GM12878 (cell line): ENCODE measurements around the gene SF3B5. TPM values are rescaled to one million over a fixed set of nuclear protein-coding genes. Genes with fewer than 3 reads are reported as not detected.

Source experiments
- BCL3 ChIP-seq: IDR thresholded peaks from 2 replicates; pipeline ENCODE4 v1.6.1; 2011; ENCODE audit warnings: borderline replicate concordance, low read depth, mild to moderate bottlenecking, moderate library complexity, low read length; ENCODE audit not compliant: insufficient read depth, poor library complexity, severe bottlenecking
- BHLHE40 ChIP-seq, 2 experiments: fragments of 450-650 bp in 1 of 2; IDR thresholded peaks; 2 replicates each; pipeline ENCODE4 v1.6.1; 2011 to 2017; ENCODE audit warnings: low read depth in 2 of 2, borderline replicate concordance in 1 of 2, improper control_type of control experiment in 1 of 2, low read length in 1 of 2, mild to moderate bottlenecking in 1 of 2
- BMI1 ChIP-seq: fragments of 450-650 bp; IDR thresholded peaks from 2 replicates; pipeline ENCODE4 v1.6.1; 2016; ENCODE audit warnings: mild to moderate bottlenecking, moderate library complexity, borderline replicate concordance
- CBX5 ChIP-seq: sonication (generic); IDR thresholded peaks from 2 replicates; pipeline ENCODE4 v1.6.1; 2016; ENCODE audit warnings: low read depth, moderate library complexity, mild to moderate bottlenecking, inconsistent platforms
- CEBPB ChIP-seq, 2 experiments: fragments of 150-350 bp in 1 of 2; IDR thresholded peaks; 2 replicates each; pipeline ENCODE4 v1.6.1; 2012 to 2014; ENCODE audit warnings: low read depth in 2 of 2, low read length in 2 of 2, borderline replicate concordance in 1 of 2, inconsistent platforms in 1 of 2
- CHD2 ChIP-seq: IDR thresholded peaks from 2 replicates; pipeline ENCODE4 v1.6.1; 2011; ENCODE audit warnings: low read depth, low read length, improper control_type of control experiment, borderline replicate concordance
- CREM ChIP-seq: IDR thresholded peaks from 2 replicates; pipeline ENCODE4 v1.6.1; 2014; ENCODE audit warnings: antibody characterized with exemption, low read depth
- CTCF ChIP-seq, 3 experiments: IDR thresholded peaks in 2 of 3; conservative IDR thresholded peaks in 1 of 3; 2 replicates each; pipeline ENCODE4 v1.5.1; 2011; ENCODE audit warnings: low read depth in 3 of 3, low read length in 3 of 3, mild to moderate bottlenecking in 3 of 3, control low read depth in 2 of 3, moderate library complexity in 2 of 3, inconsistent platforms in 1 of 3, mixed read lengths in 1 of 3; ENCODE audit not compliant: control insufficient read depth in 2 of 3, insufficient read depth in 1 of 3; ENCODE audit errors: extremely low read depth in 1 of 3
- DPF2 ChIP-seq: fragments of 450-650 bp; IDR thresholded peaks from 2 replicates; pipeline ENCODE4 v1.6.1; 2017; ENCODE audit warnings: mild to moderate bottlenecking
- EED ChIP-seq: sonication (generic); IDR thresholded peaks from 2 replicates; pipeline ENCODE4 v1.6.1; 2016; ENCODE audit warnings: antibody characterized with exemption, low read depth
- HCFC1 ChIP-seq: fragments of 150-350 bp; IDR thresholded peaks from 2 replicates; pipeline ENCODE4 v1.6.1; 2014; ENCODE audit warnings: low read length
- HDAC2 ChIP-seq: fragments of 200-600 bp; sonication (generic); IDR thresholded peaks from 2 replicates; pipeline ENCODE4 v1.6.1; 2017
- KAT2A ChIP-seq: conservative IDR thresholded peaks from 2 replicates; pipeline ENCODE4 v1.6.1; 2011; ENCODE audit warnings: low read depth, low read length; ENCODE audit not compliant: control insufficient read depth
- NBN ChIP-seq: fragments of 450-650 bp; IDR thresholded peaks from 2 replicates; pipeline ENCODE4 v1.6.1; 2016
- NR2C2 ChIP-seq: IDR thresholded peaks from 2 replicates; pipeline ENCODE4 v1.6.1; 2011; ENCODE audit warnings: borderline replicate concordance, low read depth; ENCODE audit not compliant: control insufficient read depth, insufficient read length
- PBX3 ChIP-seq: IDR thresholded peaks from 2 replicates; pipeline ENCODE4 v1.6.1; 2011; ENCODE audit warnings: mild to moderate bottlenecking, low read depth, low read length, moderate library complexity; ENCODE audit not compliant: insufficient replicate concordance
- POU2F2 ChIP-seq: IDR thresholded peaks from 3 replicates; pipeline ENCODE4 v1.6.1; 2011; ENCODE audit warnings: low read depth, mild to moderate bottlenecking, low read length, borderline replicate concordance
- RCOR1 ChIP-seq: conservative IDR thresholded peaks from 2 replicates; pipeline ENCODE4 v1.6.1; 2012; ENCODE audit warnings: low read depth, low read length, improper control_type of control experiment
- SUZ12 ChIP-seq: fragments of 200-600 bp; sonication (generic); IDR thresholded peaks from one replicate; pipeline ENCODE4 v1.6.1; 2018; ENCODE audit warnings: antibody characterized with exemption, mild to moderate bottlenecking; ENCODE audit not compliant: unreplicated experiment
- TAF1 ChIP-seq: IDR thresholded peaks from 2 replicates; pipeline ENCODE4 v1.6.1; 2011; ENCODE audit warnings: mild to moderate bottlenecking, low read depth, low read length, borderline replicate concordance
- TCF3 ChIP-seq: IDR thresholded peaks from 2 replicates; pipeline ENCODE4 v1.6.1; 2012; ENCODE audit warnings: low read depth, mild to moderate bottlenecking, low read length, borderline replicate concordance; ENCODE audit not compliant: insufficient read depth
- ZBTB11 ChIP-seq: fragments of 450-650 bp; formaldehyde crosslinking; IDR thresholded peaks from 2 replicates; pipeline ENCODE4 v1.5.0; 2022; ENCODE audit warnings: mild to moderate bottlenecking, missing genetic modification characterization
- polyA plus RNA-seq, 11 experiments: library from polyadenylated mRNA; depleted of rRNA in 4 of 11; unstranded in 6 of 11; stranded (reverse) in 5 of 11; fragments of >200 nt; fragmentation: Nextera tagmentation in 4 of 11; fragmentation: Illumina TruSeq in 1 of 11; extraction: Ambion mirVana in 4 of 11; extraction: Trizol in 1 of 11; gene quantifications; 1 replicate in 1 of 11; 2 replicates in 10 of 11; pipeline versions ENCODE4 v1.2.1 to v1.2.3, GENCODE V29; 2011 to 2016; ENCODE audit warnings: inconsistent platforms in 2 of 11, missing spikeins in 2 of 11, low read depth in 1 of 11
- total RNA-seq, 4 experiments: library from RNA; depleted of rRNA in 3 of 4; stranded (reverse); fragments of >200 nt in 3 of 4; fragmentation: Illumina TruSeq in 1 of 4; extraction: Trizol in 1 of 4; gene quantifications; 2 replicates each; pipeline versions ENCODE4 v1.2.1 to v1.2.3, GENCODE V29; 2013 to 2021

SF3B5 gene
- total and polyA plus RNA-seq, 10 of the 15 experiments (the other 5 are each of a cell fraction or from before 2014, with no cell fraction given), result 220 to 864 (median 341) TPM

DNA sequence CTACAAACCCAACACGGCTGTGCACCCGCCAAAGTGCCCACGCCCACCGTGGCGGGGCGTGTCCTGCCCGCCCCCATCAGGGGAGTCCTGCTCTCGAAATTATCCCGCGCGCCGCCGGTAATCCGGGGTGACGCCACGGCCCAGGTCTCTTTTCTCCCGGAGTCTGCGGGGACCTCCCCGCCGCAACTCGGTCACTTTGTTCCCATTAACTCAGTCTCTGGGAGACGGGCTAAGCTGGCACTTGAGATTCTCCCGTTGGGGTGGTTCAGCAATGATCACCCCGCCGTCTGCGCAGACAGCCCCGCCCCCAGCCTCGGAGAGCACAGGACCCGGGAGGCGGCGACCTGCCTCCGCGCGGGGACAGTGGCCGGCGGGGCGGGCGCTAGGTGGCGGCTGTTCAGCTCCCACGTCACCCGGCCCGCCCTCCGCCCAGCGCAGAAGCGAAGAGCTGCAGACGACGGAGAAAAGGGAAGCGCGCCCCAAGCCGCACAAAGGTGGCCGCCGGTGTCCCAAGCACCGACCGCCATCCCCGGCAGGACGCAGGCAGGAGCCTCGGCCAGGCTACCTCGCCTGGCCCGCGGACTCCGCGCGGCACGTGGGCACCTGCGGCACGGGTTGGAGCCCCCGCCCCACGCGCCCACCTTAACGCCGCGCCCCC is 31.5 kb downstream of the SF3B5 start (continued):
- TF ChIP-seq ZBTB11 (CRISPR knock-in tag) (no peak), TCF3 (0 out of 2 replicates have a peak, but pooled peaks have one; percentile 68), CHD2 (0 out of 2 replicates have a peak, but pooled peaks have one; percentile 40), CBX5 (0 out of 2 replicates have a peak, but pooled peaks have one; percentile 68), BCL3 (peak; percentile 3), CEBPB (IDR thresholded peaks at IDR 0.05; ENCODE audit: borderline replicate concordance in 1 of 2, low read depth in 2 of 2, low read length in 2 of 2) (no peak), BMI1 (no peak), BHLHE40 (IDR thresholded peaks at IDR 0.05; ENCODE audit: borderline replicate concordance in 1 of 2, low read depth in 2 of 2, low read length in 1 of 2) (peak; percentile 42 to 84; a peak in 3 of 4 replicates), HDAC2 (no peak), DPF2 (peak; percentile 86; the same call in 1 of the 2 replicates), POU2F2 (peak; percentile 48; the same call in 1 of the 3 replicates), NR2C2 (no peak), EED (0 out of 2 replicates have a peak, but pooled peaks have one; percentile 19), PBX3 (no peak), RCOR1 (no peak), SUZ12 (no peak), HCFC1 (peak; percentile 17; the same call in 1 of the 2 replicates), CREM (peak; percentile 79), NBN (peak; percentile 90), CTCF (IDR thresholded peaks at IDR 0.05 in 2 of 3, conservative IDR thresholded peaks at IDR 0.05 in 1 of 3; ENCODE audit: control insufficient read depth in 2 of 3, extremely low read depth in 1 of 3, insufficient read depth in 1 of 3, low read depth in 3 of 3, low read length in 3 of 3) (peak; percentile 13 to 41 (median 16); a peak in 3 of 6 replicates), TAF1 (peak; percentile 70; the same call in 1 of the 2 replicates), KAT2A (no peak)
